GM19099 (cell line): Measurements from ENCODE around the gene ATP11A.

ENCODE experiments used
- POLR2A ChIP-seq: IDR thresholded peaks from 3 replicates; pipeline ENCODE4 v1.6.1; 2011; ENCODE audit warnings: low read depth; ENCODE audit not compliant: insufficient read length; ENCODE audit errors: extremely low read depth

The ATP11A gene

DNA sequence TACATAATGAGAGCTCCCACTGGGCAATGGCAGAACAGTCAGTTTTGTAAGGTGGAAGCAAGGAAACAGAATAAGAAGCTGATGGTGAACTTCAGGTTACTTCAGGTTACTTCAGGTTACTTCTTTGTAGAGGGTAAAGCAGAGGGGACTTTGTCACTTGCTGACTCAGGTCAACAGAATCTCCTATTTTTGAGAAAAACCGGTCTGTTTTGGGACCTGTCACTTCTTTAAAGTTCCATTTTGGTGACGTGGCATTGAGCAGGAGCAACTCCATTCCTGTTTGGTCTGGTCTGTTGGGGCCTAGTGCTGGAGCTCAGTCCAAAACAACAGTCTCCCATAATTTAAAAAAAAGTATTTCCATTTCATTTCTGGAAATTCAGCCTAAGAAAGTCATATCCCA is 29.7 kb downstream of the ATP11A start:
- no peak for TF ChIP-seq POLR2A

DNA sequence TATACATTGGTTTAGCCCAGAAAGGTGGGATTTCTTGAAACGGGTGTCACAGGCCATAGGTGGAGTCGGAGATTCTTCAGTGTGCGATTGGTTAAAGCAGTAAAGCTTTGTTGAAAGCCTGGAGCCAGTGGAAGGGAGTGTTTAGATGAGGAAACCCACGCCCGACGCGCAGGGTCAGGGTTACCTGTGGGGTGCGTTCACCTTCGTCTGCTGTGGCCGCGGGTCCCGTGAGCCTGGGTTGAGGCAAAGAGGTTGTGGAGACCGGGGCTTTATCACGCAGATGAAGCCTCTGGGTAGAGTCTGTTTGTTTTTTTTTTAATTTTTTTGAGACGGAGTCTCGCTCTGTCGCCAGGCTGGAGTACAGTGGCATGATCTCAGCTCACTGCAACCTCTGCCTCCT is 30.4 kb downstream of the ATP11A start:
- no peak for TF ChIP-seq POLR2A

DNA sequence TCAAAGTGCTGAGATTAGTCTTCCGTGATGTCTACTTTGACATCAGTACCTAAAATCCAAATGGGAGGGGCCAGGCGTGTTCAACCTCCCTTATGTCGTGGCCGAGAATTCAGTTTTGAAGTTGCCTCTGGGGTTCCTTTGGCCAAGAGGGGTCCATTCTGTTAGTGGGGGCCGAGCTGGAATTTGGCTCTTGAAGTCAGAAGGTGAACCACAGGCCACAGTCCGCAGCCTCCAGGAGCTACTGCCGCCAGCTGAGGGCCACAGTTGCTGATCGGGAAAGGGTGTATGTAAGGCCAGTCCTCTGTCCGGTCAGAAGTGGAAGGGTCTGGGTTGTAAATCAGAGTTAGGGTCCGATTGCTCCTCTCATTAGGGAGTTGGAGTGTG is 31.0 kb downstream of the ATP11A start:
- TF ChIP-seq POLR2A: no peak

DNA sequence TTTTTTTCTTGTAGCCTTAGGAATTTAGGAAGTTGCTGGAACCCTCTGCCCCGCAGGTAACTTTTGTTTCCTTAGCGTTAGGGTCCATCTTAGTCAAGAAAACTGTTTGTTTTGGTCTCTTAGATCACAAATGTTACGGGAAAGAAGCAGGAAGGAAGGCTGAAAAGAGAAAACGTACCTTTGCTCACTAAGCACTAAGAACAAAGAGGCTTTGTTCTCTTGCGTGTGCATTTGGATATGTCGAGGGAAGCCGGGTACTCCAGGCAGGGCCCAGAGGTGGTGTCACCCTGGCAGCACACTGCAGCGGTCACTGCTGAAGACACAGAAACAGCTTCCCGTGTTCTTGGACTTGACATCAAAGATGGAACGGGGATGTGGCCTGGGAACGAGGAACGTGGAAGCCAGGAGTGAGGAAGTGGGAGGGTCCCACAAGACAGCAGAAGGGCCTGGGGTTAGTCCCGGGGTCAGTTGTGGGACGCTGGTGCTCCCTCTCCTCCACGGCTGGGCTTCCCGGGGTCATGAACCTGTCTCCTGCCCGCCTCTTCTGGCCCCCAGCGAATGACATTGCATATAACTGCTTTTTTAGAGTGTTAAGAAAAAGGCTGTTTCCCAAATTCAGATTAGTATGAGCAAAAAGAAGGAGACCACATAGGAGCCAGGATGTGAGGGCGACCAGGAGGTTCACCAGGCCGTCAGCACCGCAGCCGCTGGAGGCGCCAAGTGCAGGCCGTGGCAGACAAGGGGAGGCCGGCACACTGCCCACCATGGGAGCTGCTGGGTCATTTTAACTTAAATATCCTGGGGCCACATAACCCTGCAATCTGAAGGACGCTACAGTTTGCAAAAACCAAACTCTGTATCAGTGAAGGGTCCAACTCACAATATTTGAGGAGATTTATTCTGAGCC is 31.6 kb downstream of the ATP11A start:
- no peak for TF ChIP-seq POLR2A

DNA sequence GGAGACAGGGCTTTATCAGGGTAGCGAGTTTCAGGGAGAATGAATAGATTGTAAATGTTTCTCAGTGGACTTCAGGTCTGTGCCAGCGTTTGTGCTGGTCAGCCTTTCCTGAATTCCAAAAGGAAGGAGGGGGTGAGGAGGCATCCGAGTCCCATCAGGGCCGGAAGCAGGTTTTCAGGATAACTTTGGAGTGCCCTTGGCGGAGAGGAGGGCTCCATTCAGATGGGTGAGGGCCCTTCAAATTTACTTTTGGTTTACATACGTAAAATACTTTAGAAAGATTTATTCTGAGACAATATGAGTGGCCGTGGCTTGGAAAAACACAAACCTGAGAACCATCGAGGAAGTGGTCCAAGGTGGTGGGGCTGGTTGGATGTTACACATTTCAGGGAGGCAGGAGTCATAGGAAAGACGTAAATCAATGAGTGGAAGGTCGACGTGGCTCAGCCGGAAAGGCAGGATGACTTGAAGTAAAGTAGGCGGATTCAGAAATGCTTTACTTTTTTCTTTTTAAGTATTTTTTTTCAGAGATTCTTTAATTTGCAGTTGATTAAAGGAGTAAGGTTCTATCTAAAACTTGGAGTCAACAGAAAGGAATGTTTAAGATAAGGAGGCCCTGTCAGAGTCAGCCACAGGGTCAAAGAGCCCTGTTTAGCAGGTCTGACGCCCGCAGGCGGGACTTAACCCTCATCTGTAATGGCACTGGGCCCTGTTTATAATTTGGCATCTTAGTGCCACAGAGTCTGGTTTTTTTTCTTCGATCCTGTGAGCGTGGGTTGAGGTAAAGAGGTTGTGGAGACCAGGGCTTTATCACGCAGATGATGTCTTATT is 32.8 kb downstream of the ATP11A start:
- no peak for TF ChIP-seq POLR2A

DNA sequence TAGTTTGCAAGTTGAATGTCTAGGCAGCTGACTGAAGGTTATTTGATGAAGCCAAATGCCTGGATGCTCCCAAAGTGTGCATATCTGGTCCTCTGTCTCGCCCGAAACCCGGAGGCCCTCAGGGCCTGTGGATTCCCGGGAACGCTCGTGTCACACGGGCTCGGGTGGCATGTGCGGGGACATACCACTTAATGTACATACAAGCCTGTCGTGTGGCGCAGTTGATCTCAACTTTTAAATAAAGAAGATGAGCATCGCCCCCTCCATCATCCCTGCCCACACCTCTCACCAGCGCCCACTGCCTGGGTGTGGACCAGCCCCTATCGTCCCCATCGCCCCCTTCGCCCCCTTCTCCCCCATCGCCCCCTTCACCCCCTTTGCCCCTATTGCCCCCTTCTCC is 33.9 kb downstream of the ATP11A start:
- TF ChIP-seq POLR2A: no peak

DNA sequence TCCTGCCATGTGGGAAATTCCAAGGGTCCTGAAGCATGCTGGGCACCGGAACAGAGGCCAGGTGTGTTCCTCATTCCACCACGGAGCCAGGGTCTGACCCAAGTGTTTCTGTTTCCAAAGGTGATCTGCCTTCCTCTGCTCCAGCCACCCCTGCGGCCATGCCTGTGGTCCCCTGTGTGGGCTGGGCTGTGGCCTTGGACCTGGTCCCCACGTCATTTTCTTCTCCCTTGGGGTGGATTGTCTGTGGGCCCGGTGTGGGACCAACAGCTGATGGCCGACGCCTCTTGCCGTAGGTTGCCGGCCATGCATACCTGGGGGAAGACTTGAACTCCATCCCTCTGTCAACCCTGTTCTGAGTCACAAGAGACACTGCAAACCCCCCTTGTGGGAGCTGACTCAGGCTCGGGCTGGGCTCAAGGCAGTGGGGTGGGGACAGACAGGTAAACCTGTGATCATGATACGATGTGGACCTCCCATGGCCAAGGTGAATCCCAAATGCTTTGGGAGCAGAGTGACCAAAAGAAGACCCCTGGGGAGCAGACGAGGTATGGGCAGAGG is 35.0 kb downstream of the ATP11A start:
- no peak for TF ChIP-seq POLR2A

DNA sequence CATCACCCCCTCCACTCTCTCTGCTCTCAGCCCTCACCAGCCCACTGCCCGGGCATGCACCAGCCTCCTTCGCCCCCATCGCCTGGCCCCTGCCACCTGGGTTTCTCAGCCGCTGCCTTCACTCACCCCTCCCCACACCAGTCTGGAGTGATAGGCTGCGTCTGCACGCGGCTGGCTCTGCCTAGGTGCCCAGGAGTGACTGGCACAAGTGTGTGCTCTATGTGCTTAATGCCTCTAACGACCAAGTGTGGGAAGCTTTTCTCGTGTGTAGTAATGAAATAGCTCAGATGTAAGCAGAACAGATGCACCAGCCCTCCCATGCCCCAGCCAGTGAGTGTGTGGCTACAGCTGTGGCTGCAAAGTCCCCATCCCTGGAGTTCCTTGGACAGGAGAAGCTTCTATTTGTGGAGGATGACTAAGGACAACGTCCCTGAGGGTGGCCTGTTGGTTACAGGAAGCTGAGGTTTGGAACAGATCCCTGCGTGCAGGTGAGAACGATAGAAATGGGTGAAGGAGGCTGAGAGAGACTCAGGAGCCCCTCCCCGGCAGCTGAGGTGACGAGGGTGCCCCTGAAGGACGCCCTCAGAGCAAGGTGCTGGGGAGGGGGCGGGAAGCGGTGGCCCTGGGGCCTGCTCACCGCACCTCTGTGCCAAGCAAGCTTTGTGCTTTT is 35.6 kb downstream of the ATP11A start:
- no peak for TF ChIP-seq POLR2A

DNA sequence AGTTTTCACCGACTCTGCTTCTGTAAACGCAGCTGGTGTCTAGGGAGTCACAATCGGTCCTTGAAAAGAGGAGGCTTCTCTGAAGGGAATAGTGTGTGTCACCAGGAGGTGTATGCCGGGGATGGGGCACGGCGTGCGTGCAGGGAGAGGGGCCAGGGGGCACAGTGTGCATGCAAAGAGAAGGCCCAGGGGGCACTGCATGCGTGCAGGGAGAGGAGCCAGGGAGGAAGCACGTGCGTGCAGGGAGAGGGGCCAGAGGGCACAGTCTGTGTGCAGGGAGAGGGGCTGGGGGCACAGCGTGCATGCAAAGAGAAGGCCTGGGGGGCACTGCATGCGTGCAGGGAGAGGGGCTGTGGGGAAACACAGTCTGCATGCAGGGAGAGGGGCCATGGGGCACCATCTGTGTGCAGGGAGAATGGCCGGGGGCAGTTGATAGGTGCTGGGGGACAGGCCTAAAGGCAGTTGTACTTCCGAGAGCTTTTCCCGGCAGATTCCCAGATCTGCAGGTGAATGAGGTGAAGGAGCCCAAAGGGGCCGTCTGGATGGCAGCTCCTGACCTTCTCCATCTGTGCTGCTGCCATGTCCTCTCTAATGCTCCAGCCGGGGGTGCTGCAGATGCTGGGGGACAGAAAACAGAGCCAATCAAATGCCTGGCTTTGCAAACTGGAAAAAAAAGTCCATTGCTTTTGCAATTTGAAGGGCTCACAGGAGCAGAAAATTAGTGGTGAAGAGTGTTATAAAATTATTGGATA is 36.4 kb downstream of the ATP11A start:
- no peak for TF ChIP-seq POLR2A

DNA sequence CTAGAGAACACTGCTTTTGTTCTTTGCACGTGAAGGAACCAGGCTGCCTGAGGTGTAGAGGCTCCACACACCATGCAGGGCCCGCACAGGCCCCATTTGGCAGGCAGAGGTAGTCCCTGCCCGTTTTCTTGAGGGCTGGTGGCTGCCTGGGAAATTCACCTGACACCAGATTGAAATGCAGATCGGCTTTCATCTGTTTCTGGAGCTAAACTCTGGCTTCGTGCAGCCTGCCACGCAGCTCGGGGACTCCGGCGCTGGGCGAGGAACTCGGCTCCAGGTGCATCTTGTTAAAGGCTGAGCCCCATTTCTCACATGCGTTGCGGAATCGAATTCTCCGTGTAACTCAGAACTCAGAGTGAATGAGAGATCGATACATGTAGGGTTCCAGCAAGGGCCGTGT is 37.7 kb downstream of the ATP11A start:
- TF ChIP-seq POLR2A: no peak

DNA sequence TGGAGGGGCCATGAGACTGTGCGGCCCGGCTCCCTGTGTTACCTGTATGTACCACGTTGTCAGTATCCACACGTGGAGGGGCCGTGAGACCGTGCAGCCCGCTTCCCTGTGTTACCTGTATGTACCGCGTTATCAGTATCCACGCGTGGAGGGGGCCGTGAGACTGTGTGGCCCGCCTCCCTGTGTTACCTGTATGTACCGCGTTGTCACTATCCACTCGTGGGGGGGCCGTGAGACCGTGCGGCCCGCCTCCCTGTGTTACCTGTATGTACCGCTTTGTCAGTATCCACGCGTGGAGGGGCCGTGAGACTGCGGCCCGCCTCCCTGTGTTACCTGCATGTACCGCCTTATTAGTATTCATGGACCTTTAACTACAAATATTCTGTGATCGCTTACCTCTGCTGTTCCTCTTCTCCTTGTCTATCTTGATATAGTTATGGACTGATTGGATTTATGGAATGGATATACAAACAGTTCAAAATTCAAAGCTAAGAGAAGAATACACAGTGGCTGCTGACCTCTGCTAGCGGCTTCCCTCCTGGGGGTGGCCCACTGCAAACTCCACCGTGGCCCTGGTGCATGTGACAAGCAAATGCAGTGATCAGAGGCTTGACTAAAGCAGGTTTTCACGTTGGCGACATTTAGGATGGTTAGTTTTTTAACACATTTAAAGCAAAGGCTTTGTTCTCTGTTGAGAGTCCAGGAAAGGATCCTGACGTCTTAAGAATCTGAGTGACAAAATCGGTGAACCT is 38.7 kb downstream of the ATP11A start:
- TF ChIP-seq POLR2A: no peak

DNA sequence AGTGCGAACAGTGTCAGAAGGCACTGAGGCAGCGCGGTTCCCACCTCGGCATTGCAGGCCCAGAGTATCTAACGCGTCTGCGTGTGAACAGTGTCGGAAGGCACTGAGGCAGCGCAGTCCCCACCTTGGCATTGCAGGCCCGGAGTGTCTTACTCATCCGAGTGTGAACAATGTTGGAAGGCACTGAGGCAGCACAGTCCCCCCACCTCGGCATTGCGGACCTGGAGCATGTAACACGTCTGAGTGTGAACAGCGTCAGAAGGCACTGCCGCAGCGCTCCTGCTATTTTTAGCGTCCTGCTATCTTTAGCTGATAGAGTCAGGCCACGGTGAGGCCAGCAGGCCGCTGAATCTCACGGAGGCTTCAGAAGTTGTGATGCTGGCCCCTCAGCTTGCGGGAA is 39.6 kb downstream of the ATP11A start:
- no peak for TF ChIP-seq POLR2A

DNA sequence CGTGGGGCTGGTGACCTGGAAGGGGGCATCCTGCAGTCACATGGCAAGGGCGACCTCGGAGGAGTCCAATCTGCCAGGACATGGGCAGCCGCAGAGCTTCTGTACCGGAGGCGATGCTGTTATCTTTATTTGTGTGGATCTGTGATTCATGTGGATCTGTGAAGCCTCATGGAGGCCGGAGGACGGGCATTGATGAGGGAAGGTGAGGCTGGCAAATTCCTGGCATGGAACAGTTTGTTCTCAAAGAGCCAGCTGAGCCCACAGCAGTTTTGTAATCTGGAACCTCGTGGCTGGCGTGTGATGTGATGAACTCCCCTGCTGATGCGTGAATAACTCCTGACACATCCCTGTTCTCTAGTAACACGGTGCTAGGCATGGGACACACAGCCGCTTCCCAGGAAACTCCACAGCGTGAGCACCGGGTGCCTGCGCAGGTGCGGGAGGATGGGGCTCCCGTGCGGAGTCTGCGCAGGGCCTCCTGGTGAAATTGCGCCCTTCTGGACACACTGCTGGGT is 40.4 kb downstream of the ATP11A start:
- TF ChIP-seq POLR2A: no peak
